Putamen (tissue), 1 donor: ENCODE data around the gene NFIX.

Experiments
- DNase-seq: peaks from one replicate; pipeline ENCODE4 v3.0.0-alpha.2; 2016; ENCODE audit warnings: low spot score

Gene NFIX

DNA sequence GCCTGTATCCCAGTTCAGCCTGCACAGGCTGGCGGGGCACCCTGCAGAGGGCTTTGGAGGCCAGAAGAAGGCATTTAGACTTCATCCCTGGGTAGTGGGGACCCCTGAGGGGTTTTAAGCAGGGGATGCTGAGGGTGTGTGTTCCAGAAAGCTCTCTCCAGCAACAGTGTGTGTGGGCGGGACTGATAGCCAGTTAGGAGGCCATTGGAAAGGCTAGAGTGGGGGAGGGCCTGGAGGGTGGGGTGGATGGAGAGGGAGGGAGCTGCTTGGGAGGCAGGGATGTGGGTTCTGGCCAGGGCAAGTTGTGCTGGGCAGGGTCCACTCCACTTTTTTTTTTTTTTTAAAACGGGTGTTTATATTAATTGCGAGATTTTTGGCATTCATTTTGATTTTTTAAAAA lies 79.1 kb downstream of the NFIX start:
- no peak for DNase-seq

DNA sequence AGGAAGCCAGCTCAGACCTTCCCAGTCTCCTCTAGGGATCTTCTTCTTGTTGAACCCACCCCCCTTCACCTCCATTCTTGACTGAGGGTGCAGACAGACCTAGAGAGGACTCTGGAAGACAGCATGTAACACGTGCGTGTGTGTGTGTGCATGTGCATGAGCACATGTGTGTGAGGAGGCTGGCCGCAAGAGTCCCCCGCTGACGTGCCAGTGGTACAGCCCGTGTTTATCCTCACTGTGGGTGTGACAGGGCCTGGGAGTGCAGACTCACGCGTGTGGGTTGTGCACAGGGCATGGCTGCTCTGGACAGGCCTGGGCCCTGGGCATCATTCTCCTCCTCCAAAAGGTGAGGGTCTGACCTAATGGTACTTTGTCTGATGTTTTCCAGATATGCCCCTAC lies 81.0 kb downstream of the NFIX start:
- DNase-seq, result no peak

DNA sequence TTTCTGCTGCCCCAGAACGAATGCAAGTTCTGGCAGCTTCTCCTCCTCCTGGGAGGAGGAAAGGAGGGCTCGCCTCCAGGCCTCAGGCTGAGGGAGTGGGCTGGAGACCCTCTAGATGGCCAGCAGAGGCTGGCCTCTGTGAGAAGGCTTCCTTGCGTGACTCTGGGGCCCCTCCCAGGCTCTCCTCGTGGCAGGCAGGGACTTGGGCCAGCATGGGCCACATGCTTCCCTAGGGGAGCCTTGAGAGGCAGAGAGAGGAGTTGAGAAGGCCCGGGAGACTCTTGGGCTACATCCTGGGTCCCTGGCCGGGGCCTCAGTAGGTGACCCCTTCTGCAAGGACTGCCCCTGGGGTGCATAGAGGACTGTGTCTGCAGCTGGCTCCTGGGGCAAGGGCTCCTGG lies 81.5 kb downstream of the NFIX start:
- no peak for DNase-seq

DNA sequence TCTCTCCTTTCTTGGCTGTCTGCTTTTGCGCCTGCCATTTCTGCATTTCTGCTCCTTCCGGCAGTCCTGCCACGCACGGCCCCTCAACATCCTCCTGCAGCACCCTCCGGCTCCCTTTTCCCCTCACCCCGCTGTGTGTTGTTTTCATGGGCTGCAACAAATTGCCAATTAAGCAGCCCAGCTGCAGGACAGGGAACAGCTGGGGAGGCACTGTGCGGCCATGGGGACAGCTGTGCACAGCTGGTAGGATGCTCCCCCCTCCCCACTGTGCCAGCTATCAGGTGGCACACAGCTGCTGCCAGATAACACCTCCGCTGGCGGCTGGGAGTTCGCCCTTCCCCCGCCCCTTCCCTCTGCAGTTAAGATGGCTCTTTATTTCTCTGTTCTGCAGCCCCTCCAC lies 82.0 kb downstream of the NFIX start:
- DNase-seq, result no peak

DNA sequence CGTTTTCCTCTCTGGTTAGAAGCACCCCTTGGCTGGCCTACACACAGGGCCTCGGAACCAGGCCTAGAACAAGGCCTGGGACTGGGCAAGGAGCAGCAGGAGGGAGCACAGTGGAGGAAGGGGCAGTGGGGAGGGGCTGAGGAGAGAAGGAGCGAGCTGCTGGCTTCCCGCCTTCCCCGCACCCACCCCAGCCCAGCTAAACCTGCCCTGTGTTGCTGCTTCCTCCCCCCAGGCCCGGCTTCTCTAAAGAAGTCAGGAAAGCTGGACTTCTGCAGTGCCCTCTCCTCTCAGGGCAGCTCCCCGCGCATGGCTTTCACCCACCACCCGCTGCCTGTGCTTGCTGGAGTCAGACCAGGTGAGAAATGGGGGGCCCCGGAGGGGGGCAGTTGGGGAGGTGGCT lies 83.1 kb downstream of the NFIX start:
- no peak for DNase-seq

DNA sequence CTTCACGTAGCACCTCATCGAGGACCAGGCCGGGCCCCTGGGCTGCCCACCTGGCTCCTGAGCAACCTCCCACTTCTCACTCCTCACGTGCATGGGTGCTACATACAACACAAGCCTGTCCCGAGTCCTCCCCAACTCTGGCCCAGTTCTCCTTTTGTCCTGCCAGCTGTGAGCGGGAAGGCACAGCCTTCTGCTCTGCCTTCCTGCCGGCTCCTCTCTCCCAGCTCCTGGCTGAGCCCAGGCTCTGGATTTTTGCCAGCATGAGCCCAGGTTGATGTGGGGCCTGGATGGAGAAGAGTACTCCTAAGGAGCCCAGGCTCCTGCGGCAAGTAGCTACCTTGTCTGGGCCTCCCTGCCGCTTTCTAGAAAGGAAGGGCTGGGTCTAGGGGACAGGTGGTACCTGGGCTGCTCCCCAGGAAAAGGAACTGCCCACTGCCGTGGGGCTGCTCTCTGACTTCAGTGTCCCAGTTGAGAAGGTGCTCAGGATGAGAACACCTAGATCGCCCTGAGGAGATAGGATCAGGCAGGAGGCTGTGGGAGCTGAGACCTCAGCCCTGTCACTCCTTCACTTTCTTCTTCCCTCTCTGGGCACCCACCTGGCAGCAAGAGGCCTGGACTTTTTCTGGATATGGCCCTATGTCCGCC lies 83.7 kb downstream of the NFIX start:
- DNase-seq, result no peak

DNA sequence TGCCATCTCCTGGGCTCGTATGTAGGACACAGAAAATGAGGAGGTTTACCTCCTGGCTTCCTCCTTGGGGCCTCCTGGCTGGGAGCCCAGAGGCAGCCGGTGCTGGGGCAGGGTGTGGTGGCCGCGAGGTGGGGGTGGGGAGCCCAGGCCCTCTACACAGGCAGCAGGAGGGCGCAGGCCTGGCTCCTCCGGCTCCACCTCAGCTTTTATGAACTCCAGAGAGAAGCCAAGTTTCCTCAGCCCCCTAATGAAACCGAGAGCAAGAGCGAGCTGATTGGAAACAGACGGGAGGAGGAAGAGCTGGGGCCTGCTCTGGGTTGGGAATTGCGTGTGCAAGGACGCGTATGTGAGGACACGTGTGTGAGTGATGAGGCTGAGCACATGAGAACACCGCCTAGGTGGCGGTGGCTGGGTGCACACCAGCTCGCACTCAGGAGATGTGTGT lies 84.3 kb downstream of the NFIX start:
- no peak for DNase-seq

DNA sequence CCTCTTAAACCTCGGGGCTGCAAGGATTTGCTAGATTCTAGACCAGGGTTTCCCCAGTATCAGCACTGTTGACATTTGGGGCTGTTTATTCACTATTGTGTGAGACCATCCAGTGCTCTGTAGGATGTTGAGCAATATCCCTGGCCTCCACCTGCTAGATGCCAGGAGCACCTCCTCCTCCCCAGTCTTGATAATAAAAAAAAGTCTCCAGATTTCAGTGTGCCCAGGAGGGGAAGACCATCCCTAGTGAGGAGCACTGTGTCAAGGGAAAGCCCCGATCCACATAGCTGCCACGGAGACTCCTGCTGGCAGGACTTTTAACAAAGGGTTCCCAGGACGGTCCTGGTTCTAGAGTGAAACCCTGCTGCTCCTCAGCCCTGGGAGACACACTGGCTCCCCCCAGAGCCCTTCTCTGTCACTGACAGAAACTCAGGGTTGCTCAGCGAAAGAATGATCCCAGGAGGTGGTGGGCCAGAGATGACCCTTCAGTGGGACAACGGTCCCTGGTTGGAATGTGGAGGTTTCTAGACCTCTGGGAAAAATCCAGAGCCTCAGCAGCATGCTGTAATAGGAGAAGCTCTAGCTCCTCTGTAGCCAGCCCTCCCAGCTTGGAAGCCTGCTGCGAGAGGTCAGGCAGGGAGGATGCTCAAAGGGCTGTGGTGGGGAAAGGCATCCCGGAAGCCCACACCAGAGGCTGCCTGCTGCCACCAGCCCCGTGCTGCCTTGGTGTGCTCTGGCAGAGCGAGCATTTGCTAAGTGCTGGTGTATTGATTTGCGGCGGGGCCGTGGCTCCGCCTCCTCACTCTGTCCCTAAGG lies 87.1 kb downstream of the NFIX start:
- DNase-seq, result no peak

DNA sequence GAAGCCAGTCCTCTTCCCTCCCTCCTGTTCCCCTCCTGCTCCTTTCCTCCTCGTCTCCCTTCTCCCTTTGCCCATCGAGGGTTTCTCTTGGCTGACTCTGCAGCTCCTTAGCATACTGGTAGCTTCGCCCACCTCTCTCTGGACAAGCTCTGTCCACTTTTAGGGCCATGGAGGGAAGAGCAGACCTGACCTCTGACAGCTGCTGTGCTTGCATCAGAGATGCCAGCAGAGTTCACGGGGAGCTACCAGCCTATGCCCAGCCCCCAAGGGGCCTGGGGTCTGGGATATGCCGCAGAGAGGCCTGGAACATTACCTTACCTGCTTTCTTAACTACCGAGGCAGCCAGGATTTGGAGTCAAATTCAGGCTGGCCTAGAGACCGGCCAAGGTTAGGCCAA lies 87.7 kb downstream of the NFIX start:
- no peak for DNase-seq

DNA sequence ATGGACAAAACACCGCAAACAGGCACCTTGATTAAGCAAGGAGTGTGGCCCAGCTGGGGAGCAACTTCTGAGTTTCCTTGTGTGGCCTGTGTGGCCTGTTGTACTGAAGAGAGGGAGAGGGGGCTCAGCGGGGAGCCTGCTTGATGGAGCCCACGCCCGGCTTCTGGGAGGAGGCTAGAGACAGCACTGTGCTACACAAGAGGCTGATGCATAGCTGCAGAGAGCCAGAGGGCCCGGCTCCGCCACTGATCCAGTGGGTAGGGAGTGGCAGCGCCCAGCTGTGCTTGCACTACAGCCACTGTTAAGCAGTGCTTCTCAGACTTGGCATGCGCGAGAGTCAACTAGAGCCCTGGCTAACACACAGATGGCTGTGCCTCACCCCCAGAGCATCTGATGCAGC lies 88.4 kb downstream of the NFIX start:
- DNase-seq, result no peak

DNA sequence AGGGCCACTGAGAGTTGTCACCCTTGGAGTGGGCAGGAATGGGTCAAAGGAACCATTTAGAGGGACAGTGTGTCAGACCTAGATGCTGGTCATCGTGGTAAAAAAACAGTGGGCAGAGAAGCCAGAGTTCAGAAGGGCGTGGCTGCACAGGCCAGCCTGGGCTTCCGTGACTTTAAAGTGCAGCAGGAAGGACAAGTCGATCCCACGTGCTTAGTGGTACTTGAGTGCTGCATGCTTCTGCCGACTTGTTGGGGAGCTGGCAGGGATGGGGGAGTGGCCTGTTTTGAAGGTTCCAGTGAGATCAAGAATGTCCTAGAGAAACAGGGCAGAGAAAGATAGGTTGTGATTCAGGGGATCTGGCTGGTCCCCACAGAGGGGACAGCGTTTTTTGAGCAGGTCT lies 90.4 kb downstream of the NFIX start:
- no peak for DNase-seq

DNA sequence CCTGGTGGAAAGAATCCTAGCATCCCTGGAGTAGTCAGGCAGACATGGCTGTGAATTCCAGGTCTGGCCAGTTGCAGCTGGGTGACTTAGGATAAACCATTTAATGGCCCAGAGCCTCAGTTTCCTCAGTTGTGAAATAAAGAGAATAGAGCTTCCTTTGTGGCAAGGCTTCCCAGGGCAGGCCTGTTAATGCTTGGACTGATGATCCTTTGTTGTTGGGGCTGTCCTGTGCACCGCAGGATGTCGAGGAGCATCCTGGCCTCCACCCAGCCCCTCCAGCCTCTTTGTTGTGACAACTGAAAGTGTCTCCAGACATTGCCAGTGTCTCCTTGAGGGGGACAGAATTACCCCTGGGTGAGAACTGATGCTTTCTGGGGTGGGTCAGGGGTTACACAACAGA lies 91.1 kb downstream of the NFIX start:
- DNase-seq, result no peak

DNA sequence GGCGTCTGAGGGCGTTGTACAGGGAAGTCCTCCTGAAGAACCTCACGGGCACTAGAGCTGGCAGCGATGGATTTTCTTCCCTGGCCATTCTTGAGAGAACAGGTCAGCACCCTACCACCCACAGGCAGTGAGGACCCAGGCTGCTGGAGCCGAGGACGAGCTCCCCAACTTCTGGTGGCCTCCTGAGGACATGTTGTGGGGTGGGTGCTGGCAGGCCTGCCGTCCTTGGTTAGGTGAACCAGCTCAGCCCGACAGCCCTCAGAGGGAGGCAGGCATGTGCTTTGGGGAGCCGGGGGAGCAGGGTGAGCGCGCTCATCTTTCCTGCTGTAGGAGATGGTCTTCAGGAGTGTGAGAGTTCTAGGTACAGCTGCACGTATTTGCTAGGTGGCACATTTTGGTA lies 92.0 kb downstream of the NFIX start:
- DNase-seq, result no peak

DNA sequence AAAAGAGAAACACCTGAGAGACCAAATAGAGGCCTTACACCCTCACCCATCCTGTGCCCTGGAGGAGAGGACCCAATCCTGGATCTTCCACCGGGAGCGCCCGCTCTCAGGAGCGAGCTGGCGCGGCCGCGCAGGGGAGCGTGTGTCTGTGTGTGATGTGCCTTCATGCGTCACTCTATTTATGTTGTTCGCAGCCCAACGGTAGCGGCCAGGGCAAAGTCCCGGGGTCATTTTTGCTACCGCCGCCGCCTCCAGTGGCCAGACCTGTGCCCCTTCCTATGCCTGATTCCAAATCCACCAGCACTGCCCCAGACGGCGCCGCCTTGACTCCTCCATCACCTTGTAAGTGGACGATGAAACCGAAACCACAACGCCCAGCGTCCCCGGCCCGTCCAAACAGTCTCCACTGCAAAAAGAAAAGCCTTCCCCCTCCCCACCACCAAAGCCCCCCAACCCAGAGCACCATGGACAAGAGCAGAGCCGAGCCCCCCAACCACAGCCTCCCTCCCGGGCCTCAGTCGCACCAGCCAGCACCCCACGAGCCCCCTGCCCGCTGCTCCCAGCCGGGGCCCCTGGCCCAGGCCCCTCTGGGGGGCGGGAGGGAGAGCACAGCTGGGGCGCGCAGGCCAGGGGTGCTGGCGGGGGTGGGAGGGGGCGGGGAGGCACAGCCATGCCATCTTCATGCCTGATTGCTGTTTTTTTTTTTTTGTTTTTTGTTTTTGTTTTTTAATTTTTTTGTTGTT lies 92.7 kb downstream of the NFIX start:
- no peak for DNase-seq

DNA sequence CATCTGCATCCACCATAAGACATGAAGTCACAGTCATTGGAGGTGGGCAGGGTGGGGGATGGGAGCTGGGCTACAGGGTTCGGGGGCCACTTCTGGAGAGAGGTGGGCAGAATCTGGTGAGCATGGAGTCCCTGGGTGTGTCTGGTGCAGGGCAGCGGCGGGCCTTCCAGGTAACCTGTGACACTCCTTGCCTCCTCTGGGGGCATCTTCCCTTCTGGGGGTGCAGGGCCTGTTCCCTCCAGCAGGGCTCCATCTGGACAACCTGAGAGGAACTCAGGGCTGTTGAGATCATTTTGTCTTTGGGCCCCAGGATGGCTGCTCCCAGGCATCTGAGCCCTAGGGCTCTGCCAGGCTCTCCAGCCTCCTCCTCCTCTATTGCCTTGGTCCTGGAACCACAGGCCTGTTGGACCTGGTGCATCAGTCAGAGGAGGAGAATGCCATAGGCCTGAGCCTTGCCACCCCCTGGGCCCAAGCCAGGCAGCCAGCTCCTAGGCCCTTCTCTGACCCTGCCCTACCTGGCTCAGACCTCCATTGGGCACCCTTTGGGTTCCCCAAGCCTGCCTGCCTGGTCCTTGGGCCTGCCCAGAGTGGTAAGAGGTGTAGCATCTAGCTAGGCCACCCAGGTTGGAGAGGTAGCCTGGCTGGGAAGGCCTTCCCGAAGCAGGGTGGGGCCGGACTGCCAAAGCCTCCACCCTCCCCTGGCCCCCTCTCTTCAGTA lies 94.0 kb downstream of the NFIX start:
- no peak for DNase-seq

DNA sequence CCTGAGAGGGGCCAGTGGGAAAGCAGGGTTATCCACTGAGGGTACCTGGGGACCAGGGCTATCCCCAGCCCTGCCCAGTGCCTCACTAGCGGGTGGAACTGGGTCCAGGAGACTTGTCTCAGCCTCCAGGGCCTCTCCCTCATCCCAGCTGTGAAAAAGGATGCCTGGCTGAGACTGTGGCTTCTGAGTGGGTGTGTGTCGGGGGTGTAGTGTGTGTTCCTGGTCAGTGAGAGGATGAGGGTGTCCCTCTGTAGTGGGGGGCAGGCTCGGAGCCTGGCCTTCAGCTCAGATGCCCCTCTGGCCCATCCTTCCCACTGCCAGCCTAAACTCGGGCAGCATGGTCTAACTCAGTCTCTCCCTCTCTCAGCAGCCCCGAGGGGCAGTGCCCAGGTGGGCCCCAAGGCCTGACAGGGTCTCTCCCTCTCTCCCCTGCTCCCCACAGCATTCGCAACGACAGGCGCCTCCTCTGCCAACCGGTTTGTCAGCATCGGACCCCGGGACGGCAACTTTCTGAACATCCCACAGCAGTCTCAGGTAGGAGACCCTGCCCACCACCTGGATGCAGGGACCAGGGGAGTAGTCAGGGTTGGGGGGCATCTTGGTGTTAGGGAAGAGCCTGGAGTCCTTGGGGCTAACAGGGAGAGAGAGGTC lies 94.7 kb downstream of the NFIX start:
- DNase-seq, result no peak

DNA sequence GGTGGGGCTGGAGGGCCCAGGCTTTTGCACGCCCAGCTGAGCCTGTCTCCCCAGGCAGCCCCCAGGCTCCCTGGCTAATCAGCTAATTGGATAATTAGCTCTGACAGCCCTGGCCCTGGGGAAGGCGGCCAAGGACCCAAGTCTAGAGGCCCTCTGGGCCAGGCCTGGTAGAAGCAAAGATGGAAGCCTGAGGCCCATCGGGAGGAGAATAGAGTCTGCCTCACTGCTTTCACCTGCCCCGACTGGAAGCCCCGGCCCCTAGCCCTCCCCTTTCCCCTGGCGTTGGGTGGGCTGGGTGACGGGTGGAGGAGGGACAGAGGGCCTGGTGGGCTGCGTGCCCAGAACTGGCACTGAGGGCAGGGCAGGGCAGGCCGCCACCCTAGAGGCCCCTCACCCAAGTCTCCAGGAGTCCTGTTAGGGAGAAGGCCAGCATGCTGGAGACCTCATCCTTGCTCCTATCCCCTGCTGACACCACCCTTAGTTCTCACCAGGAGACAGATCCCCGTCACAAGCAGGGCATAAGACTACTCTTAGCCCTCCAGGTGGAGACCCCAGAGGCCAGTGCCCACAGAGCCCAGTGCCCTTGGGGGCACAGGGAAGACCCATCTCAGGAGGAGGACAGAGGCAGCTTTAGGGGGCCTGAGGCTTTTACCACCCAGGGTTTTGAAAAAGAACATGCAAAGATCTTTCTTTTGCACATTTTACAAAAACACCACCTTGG lies 95.4 kb downstream of the NFIX start:
- DNase-seq, result no peak

DNA sequence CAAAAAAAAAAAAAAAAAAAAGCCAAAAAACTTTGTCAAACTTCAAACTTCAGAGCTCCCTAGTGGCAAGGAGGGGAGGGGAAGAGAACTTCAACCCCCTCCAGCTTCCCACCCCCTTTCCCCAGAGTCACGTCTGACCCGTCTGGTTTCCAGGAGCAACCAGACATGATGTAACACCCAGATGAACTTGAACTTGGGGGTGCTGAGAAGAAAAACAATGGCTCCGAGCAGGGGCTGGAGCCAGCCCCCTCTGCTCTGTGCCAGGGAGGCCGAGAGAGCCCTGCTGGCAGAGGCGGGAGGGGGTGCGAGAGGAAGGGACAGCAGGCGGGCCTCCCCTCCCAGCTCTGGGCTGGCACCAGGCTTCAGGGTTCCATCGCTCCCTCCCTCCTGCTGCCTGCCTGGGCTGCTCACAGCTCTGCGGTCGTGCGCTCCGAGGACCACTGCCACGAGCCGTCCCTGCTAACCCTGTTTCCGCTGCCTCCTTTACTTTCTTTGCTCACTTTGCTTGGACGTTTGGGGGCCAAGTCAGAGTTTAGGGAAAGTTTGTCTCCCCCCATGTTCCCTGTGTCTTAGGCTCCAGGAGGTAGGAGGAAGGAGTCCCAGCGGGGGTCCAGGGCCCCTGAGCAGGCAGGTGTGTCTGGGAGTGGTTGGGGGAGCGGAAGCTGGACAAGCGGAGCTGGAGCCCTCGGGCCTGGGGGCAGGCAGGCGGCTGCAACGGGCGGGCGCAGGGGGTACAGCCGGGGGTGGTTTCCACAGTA lies 96.3 kb downstream of the NFIX start:
- peak; percentile 89 for DNase-seq

DNA sequence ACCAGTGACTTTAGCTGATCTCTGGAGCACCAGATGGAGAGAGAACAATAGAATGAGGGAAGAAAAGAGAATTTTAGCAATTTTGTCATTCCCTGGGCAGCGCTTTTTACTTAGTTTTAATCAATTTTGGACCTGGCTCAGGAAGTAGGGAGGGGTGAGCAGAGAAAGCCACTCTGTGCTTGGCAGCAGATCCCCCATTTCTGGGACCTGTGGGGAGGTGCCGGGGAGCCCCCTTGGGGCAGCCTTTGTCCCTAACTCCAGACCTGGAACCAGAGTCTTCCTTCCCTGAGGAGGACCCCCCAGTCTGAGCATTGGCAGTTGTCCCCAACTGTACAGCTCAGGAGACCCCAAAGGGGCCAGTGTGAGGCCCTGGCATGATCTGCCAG lies 96.9 kb downstream of the NFIX start:
- DNase-seq, result no peak

DNA sequence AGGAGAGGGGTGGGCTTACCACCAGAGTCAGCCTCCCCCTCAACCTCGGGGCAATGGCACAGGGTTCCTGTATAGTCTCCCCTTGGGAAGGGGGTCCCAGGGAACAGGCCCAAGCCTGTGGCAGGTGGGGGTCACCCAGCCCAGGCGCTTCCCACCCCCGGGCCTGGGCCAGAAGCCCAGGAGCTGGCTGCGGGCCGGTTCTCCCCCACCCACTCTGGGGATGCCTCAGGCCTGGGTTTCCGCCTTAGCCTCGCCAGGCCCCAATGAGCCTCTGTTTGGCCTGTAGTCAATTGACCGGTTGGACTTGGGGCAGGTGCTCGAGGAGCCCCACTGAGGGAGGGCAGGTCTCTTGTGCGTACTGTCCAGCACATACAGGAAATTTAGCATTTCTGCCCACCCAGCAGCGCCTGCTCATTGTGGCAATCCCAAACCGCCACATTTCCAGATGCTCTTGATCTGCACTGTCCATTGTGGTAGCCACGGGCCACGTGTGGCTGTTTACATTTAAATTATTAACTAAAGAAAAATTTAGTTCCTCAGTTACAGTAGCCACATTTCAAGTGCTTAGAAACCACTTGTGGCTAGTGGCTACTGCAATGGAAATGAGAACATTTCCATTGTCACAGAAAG lies 97.4 kb downstream of the NFIX start:
- DNase-seq, result no peak
